CD1c-positive myeloid dendritic cell (primary cell): ENCODE data around the gene XPR1.
"Not testable (repeated sequence)": the region's sequence is repeated elsewhere in the genome, so short reads cannot be mapped to it uniquely, and the experiment has no call there.

ENCODE experiments used
- DNase-seq: peaks from one replicate; pipeline ENCODE4 v3.0.0-alpha.2; 2016; ENCODE audit errors: extremely low spot score

The XPR1 gene

DNA sequence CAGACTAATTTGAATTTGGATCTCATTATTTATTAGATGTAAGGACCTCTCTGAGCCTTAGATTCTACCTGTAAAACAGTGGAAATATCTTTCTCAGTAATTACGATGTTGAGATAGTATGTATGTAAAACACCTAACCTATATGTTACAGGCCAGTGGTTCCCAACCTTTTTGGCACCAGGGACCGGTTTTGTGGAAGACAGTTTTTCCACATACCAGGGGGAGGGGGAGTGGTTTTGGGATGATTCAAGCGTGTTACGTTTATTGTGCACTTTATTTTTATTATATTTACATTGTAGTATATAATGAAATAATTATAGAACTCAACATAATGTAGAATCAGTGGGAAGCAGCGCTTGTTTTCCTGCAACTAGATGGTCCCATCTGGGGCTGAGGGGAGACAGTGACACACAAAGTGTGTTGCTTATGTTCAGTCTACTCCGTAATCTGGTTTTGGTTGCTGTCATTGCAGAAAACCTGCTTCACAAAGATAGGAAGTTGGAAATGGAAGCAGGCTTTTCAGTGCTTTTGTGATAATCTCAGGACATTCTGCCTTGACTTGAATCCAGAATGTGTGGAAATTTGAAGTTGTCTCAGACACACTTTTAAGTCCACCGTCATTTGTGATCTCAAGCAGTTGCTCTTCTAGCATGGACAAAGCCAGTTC, 12.8 kb downstream of the XPR1 start:
- no peak for DNase-seq

DNA sequence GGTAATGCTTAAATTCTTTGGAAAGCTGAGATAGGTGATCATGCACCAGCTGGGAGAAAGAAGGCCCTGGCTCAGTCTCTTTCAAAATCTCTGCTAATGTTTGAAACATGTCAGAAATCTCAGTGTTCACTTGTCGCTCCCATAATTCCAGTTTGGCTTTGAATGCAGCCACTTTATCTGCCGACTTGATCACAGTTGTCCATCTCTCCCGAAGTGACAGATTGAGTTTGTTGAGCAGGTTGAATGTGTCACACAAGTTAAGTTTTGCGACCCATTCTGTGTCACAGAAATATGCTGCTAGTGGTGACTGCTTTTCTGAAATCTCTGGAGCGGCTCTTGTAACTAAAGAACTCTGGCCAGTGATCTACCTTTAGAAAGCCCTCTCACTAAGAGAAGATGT, 13.4 kb downstream of the XPR1 start:
- DNase-seq = not testable (repeated sequence)

DNA sequence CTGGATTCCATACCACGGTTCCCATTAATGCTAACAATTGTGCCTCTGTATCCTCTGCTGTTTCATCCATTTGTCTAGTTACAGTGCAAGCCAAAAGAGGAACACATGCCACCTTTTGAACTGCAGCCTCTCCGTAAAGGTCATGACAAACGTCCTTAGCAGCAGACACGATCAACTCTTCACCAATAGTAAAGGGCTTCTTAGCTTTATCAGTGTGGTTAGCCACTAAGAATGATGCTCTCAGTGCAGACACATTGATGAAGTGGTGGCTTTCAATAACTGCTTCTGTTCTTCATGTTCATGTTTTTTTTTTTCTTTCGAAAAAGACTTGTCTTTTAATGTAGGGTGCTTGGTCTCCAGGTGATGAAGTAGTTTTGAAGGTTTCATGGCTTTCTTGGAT, 14.3 kb downstream of the XPR1 start:
- DNase-seq = no peak

DNA sequence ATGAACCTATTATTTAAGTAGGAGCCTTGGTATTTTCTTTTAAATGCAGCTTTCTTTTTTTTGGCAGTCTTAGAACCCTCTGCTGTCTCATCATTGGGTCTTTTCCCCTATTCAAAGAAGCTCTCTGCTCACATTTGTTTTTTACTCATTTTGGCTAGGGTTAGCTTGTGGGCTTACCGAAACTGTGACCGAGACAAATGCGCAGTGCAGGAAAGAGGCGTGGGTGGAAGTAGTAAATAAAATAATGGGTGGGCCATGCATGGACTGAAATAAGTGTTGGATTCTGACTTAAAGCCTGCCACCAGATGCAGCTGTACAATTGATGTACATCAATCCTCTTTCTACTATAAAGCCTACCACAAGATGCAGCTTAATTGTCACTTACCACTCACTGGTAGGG, 14.7 kb downstream of the XPR1 start:
- no peak for DNase-seq

DNA sequence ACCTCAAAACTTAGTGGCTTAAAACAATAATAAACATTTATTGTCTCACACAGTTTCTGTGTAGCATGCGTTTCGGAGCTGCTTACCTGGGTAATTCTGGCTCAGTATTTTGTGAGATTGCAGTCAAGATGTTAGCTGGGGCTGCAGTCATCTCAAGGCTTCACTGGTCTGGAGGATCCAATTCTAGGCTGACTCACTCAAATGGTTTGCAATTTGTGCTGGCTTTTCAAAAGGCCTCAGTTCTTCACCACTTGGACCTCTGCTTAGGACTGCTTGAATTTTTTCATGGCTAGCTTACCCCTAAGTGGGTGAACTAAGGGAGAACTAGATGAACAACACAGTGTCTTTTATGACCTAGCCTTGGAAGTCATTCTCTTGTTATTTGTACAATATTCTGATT, 21.0 kb downstream of the XPR1 start:
- DNase-seq = no peak

DNA sequence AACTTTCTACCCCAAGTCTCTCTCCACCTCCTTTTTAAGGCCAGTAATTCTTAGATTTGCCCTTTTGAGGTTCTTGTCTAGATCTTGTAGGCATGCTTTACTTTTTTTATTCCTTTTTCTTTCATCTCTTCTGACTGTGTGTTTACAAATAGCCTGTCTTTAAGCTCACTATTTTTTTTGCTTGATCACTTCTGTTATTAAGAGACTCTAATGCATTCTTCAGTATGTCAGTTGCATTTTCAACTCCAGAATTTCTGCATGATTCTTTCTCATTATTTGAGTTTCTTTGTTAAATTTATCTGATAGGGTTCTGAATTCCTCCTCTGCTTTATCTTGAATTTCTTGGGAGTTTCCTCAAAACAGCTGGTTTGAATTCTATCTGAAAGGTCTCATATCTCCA, 30.9 kb downstream of the XPR1 start:
- no peak for DNase-seq

DNA sequence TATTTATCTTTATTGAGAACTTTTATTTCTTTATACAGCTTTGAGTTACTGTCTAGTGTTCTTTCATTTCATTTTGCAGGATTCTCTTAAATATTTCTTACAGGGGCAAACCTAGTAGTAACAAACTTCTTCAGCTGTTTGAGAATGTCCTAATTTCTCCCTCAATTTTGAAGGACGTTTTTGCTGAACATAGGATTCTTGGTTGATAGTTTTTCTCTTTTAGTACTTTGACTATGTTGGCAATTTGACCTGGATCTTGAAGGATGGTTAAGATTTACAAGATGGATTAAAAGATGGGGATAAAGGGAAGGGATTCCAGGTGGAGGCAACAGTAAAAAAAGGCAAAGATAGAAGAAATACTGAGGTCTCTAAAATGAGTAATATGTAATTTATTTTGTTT, 38.9 kb downstream of the XPR1 start:
- no peak for DNase-seq

DNA sequence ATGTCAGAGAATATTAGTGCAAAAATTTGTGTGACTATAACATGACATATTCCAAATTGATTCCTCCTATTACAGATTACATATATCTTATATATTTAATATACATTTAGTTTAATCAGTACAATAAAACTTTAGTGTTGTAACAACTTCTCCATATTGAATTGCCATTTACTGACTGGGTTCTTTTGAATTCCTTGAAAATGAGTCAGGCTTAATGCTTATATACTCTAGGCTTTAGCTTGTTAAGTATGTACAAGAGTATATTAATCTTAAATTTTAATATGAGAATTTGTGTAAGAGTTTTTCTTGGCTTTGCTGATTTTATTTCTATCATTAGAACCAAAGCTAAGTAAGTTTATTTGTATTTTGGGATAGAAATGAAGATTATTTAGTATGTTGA, 40.3 kb downstream of the XPR1 start:
- no peak for DNase-seq

DNA sequence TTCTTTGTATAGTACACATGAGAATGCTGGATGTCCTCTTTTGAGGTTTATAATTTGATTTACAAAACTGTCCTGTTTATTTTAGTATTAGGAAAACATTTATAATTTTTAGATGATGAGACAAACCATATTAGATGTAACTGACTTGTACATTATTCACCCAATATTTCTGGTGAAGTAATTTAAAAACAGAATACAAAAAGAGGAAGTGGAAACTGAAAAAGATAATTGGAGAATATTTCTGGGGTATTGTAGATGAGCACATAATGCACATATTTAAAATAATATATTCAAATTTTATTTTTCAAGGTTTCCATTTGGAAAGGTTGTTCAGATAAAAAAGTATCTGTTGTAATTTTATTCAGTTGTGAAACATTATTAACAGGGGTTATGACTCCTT, 40.7 kb downstream of the XPR1 start:
- no peak for DNase-seq

DNA sequence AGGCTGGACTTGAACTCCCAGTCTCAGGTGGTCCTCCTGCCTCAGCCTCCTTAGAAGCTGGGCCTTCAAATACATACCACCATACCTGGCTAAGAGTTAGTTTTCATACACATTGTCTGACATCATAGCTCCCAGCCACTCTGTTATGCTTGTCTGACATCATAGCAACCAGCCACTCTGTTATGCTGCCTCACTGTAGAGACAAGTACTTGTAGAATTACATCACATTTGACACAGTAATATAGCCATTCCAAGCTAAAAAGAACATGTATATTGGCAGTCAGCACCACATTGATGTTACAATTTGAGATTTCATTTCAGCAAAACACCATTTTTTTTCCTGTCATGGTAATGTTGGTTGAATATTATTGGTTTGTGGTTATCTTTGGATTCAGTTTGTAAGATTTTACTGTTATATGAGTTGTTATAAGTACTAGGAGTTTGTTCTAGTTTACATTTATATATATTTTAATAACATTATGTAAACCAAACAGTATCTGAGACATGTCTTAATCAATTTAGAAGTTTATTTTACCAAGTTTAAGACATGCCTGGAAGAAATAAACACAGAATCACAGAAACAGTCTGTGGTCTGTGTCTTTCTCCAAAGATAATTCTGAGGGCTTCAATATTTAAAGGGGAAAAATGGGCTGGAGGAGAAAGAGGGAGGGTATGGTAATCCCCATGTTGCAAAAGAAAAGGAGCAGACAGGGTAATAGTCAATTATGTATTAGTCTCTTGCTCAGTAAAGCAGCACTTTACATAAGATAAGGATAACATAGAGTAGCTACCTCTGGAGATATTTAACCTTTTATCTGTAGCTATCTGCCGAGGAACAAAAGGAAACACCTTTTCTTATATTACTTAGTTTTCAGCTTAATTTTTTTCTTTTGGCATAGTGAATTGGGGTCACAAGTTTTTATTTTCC, 43.0 kb downstream of the XPR1 start:
- DNase-seq = no peak

DNA sequence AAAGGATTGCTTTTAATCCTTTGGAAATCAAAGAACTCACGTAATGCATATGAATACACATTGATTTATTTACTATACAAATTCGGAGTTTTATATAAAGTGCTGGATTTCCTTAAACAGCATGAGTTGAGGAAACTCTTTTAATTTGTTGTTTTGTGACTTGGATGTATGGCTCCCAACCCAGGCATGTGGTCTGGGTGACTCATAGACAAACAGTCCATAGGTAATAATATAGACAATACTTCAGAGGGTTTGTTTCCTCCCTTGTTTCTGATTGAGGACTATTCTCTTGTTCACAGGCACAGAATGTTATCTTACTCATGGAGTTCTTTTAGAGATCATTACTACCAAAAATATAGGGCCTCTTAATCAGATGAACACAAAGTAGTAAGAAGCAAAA, 43.8 kb downstream of the XPR1 start:
- no peak for DNase-seq

DNA sequence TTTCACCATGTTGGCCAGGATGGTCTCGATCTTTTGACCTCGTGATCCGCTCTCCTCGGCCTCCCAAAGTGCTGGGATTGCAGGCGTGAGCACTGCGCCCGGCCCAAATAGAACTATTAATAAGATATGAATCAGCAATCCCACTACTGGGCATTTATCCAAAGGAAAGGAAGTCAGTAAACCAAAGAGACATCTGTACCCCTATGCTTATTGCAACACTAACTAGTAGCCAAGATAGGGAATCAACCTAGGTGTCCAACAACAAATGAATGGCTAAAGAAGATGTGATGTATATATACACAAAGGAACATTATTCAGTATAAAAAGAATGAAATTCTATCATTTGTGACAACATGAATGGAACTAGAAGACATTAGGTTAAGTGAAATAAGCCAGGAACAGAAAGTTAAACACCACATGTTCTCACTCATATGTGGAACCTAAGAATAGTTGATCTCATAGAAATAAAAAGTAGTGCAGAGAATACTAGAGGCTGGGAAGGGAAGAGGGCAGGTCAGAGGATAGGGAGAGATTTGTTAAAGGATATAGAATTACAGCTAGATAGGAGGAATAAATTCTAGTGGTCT, 48.8 kb downstream of the XPR1 start:
- no peak for DNase-seq

DNA sequence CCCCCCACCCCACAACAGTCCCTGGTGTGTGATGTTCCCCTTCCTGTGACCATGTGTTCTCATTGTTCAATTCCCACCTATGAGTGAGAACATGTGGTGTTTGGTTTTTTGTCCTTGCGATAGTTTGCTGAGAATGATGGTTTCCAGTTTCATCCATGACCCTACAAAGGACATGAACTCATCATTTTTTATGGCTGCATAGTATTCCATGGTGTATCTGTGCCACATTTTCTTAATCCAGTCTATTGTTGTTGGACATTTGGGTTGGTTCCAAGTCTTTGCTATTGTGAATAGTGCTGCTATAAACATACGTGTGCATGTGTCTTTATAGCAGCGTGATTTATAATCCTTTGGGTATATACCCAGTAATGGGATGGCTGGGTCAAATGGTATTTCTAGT, 51.3 kb downstream of the XPR1 start:
- not testable (repeated sequence) for DNase-seq

DNA sequence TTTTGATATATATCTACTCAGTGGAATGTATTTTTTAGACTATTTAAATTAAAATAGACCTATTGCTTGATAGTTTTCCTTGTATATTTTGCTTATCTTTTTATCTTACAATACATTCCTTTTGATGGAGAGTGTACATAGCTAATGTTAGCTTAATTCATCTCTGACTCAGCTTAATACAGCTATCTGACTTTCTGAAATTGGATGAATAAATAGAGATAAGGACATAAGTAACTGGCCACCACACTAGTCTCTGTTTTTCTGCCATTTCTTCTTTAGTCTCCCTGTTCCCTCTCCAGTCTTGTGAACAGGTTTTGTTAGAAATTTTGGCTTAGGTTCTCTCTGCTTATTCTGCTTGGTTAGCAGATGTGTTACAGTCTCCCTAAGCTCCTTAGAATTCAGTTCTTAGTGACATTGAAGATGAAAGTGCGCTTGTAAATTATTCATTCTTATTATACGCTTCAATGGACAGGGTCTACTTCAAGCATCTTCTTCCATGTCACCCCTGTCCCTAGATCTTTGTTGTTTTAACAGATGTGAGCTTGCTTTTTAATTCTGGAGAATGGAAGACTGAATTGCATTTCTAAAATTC, 59.6 kb downstream of the XPR1 start:
- DNase-seq = no peak

DNA sequence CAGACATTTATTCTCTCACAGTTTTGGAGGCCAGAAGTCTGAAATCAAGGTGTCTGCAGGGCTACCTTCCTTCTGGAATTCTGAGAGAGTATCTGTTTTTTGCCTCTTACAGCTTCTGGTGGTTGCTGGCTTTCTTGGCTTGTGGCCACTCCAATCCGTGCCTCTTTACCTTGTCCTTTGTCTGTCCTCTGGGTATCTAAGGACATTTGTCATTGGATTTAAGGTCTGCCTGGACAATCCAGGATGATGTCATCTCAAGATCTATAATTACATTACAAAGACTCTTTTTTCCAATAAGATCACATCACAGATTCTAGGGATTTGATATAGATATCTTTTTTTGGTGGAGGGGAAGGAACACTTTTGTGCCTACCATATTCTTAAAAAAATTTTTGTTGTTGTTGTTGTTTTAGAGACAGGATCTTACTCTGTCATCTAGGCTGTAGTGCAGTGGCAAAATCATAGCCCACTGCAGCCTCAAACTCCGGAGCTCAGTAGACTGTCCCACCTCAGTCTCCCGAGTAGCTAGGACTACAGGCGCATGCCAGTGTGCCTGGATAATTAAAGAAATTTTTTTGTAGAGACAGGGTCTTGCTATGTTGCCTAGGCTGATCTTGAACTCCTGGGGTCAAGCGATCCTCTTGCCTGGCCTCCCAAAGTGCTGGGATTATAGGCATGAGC, 61.9 kb downstream of the XPR1 start:
- no peak for DNase-seq

DNA sequence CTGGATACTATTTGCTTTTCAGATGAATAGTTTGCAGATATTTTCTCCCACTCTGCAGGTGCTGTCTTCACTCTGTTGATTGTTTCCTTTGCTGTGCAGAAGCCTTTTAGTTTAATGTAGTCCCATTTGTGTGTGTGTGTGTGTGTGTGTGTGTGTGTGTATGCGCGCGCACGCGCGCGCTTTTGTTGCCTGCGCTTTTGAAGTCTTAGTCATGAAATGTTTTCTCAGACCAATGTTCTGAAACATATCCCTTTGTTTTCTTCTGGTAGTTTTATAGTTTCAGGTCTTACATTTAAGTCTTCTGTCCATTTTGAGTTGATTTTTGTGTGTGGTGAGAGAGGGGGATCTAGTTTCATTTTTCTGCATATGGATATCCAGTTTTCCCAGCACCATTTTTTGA, 63.5 kb downstream of the XPR1 start:
- no peak for DNase-seq

DNA sequence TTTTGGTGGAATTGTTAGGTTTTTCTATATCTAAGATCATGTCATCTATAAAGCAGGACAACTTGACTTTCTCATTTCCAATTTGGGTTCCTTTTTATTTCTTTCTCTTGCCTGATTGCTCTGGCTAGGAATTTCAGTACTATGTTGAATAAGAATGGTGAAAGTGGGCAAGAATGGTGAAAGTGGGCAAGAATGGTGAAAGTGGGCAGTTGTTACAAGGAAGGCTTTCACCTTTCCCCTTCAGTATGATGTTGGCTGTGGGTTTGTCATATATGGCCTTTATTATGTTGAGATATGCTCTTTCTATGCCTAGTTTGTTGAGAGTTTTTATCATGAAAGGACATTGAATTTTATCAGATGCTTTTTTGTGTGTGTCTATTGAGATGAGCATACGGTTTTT, 64.5 kb downstream of the XPR1 start:
- DNase-seq = no peak

DNA sequence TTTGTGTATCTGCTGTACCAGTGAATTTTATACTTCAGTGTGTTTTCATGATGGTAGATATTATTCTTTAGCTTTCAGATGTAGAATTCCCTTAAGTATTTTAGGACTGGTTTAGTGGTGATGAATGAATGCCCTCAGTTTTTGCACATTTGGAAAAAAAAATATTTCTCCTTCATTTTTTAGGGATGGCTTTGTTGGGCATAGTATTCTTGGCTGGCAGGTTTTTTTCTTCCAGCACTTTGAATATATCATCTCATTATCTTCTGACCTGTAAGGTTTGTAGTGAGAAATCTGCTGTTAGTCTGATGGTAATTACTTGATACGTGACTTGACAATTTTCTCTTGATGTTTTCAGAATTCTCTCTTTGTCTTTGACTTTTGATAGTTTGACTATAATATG, 66.8 kb downstream of the XPR1 start:
- no peak for DNase-seq

DNA sequence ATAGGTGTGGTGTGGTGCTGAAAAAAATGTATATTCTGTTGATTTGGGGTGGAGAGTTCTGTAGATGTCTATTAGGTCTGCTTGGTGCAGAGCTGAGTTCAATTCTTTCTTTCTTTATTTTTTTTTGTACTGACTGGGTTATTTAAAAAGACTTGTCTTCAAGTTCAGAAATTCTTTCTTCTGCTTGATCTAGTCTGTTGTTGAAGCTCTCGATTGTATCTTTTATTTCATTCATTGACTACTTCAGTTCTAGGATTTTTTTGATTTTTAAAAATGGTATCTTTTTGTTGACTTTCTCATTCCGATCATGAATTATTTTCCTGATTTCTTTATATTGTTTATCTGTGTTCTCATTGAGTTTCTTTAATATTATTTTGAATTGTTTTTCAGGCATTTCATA, 70.6 kb downstream of the XPR1 start:
- DNase-seq = not testable (repeated sequence)

DNA sequence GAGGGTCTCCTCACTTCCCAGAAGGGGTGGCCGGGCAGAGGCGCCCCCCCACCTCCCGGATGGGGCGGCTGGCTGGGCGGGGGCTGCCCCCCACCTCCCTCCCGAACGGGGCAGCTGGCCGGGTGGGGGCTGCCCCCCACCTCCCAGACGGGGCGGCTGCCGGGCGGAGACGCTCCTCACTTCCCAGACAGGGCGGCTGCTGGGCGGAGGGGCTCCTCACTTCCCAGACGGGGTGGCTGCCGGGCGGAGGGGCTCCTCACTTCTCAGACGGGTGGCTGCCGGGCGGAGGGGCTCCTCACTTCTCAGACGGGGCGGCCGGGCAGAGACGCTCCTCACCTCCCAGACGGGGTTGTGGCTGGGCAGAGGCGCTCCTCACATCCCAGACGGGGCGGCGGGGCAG, 78.9 kb downstream of the XPR1 start:
- DNase-seq = not testable (repeated sequence)

DNA sequence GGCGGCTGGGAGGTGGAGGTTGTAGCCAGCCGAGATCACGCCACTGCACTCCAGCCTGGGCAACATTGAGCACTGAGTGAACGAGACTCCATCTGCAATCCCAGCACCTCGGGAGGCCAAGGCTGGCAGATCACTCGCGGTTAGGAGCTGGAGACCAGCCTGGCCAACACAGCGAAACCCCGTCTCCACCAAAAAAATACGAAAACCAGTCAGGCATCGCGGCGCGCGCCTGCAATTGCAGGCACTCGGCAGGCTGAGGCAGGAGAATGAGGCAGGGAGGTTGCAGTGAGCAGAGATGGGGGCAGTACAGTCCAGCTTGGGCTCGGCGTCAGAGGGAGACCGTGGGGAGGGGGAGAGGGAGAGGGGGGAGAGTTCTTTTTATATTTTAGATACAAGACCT, 79.4 kb downstream of the XPR1 start:
- not testable (repeated sequence) for DNase-seq

DNA sequence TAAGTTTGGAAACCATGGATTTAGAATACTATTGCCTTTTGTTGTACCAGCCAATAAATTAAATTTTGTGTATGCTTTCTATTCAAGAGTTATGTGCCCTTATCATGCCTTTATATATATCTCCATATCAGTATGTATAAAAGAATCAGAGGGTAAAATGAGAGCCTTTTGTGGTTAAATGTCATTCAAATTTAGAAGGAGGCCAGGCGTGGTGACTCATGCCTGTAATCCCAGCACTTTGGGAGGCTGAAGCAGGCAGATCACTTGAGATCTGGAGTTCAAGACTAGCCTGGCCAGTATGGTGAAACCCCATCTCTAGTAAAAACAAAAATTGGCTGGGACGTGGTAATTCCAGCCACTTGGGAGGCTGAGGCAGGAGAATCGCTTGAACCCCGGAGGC, 88.9 kb downstream of the XPR1 start:
- no peak for DNase-seq
